Measurements from ENCODE around the gene SPECC1L.

- TF ChIP-seq CTCF (IDR thresholded peaks at IDR 0.05; ENCODE audit: insufficient read depth, low read length, poor library complexity, severe bottlenecking) (no peak), EZH2phosphoT487 (conservative IDR thresholded peaks at IDR 0.05; ENCODE audit: low read length) (no peak)
These were observed 109.7 kb downstream of the SPECC1L start for GRCh38 chr22:24380220-24380904.

Data from SU-DHL-6 (cell line).